Measurements from ENCODE around the gene SPG7.

The SPG7 gene

DNA sequence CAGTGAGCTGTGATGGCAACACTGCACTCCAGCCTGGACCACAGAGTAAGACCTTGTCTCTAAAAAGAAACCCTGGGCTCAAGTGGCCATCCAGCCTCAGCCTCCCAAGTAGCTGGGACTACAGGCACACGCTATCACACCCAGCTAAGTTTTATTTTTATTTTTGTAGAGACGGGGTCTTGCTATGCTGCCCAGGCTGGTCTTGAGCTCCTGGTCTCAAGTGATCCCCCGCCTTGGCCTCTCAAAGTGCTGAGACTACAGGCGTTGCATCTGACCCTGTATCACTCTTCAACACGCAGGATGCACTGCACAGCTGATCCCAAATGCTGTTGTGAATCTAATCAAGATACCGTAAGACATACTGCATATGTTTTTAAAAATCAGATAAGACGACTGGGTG lies 40.8 kb upstream of the SPG7 start:
- TF ChIP-seq CTCF (IDR thresholded peaks at IDR 0.05; ENCODE audit: insufficient read depth, low read depth, low read length, missing control alignments): no peak
- no peak for DNase-seq (ENCODE audit: low read depth)
- H3K4me3 ChIP-seq (ENCODE audit: low read depth, low read length): no peak overlapping the region

- no peak overlapping the region for H3K4me3 ChIP-seq (ENCODE audit: low read depth, low read length)
- DNase-seq (ENCODE audit: low read depth): no peak
- TF ChIP-seq CTCF (IDR thresholded peaks at IDR 0.05; ENCODE audit: insufficient read depth, low read depth, low read length, missing control alignments): no peak
These were observed 35.5 kb upstream of the SPG7 start for GRCh38 chr16:89472711-89473075.

- no peak for TF ChIP-seq CTCF (IDR thresholded peaks at IDR 0.05; ENCODE audit: insufficient read depth, low read depth, low read length, missing control alignments)
- H3K4me3 ChIP-seq (ENCODE audit: low read depth, low read length): no peak overlapping the region
- DNase-seq (ENCODE audit: low read depth): no peak
These were observed 35.0 kb upstream of the SPG7 start for GRCh38 chr16:89473136-89473712.

DNA sequence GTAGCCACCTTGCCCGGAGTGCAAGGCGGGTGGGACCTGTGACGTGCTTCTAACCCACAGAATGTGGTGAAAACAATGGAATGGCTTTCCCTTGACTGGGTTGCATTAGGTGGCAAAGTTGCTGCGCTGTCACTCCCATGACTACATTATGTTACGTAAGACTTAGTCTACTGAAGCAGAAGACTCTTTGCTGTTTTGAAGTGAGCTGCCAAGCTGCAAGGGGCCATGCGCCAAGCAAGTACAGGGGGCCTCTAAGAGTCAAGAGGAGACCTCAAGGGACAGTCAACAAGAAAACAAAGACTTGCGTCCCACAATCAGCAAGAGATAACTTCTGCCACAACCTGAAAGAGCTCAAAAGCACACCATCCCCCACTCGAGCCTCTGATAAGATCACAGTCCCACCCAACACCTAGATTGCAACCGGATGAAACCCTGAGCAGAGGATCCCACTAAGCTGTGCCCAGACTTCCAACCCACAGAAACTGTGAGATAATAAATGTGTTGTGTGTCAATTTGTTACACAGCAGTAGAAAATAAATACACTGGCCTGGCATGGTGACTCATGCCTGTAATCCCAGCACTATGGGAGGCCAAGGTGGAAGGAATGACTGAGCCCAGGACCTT lies 34.3 kb upstream of the SPG7 start:
- H3K4me3 ChIP-seq (ENCODE audit: low read depth, low read length): no peak overlapping the region
- TF ChIP-seq CTCF (IDR thresholded peaks at IDR 0.05; ENCODE audit: insufficient read depth, low read depth, low read length, missing control alignments): no peak
- DNase-seq (ENCODE audit: low read depth): no peak

- no peak for TF ChIP-seq CTCF (IDR thresholded peaks at IDR 0.05; ENCODE audit: insufficient read depth, low read depth, low read length, missing control alignments)
- no peak for DNase-seq (ENCODE audit: low read depth)
- no peak overlapping the region for H3K4me3 ChIP-seq (ENCODE audit: low read depth, low read length)
These were observed 33.1 kb upstream of the SPG7 start for GRCh38 chr16:89475144-89475543.

GRCh38 chr16:89476379-89476778 lies 31.8 kb upstream of the SPG7 start:
- TF ChIP-seq CTCF (IDR thresholded peaks at IDR 0.05; ENCODE audit: insufficient read depth, low read depth, low read length, missing control alignments): no peak
- DNase-seq (ENCODE audit: low read depth): no peak
- no peak overlapping the region for H3K4me3 ChIP-seq (ENCODE audit: low read depth, low read length)

- DNase-seq (ENCODE audit: low read depth): peak; percentile 67
- no peak for TF ChIP-seq CTCF (IDR thresholded peaks at IDR 0.05; ENCODE audit: insufficient read depth, low read depth, low read length, missing control alignments)
- H3K4me3 ChIP-seq (ENCODE audit: low read depth, low read length): peak overlapping the region; percentile 6; the same call in 1 of the 2 replicates
These were observed 31.4 kb upstream of the SPG7 start for GRCh38 chr16:89476811-89477261.

Data from GM12865 (cell line).